Lower leg skin (tissue), 3 donors: ENCODE data around the gene FDXR.
A peak's percentile ranks its signal among the peaks of the same experiment; 100 is the strongest.

ENCODE experiments used
- CTCF ChIP-seq, 3 donors: fragments of 450-650 bp; IDR thresholded peaks; one replicate each; pipeline ENCODE4 v1.5.1; 2016; ENCODE audit warnings: antibody characterized with exemption in 3 of 3, mild to moderate bottlenecking in 3 of 3, moderate library complexity in 2 of 3
- POLR2A ChIP-seq, 2 donors: fragments of 450-650 bp; IDR thresholded peaks; one replicate each; pipeline ENCODE4 v1.6.1; 2016 to 2017; ENCODE audit warnings: antibody characterized with exemption in 2 of 2, mild to moderate bottlenecking in 1 of 2, moderate library complexity in 1 of 2

GRCh38 chr17:74916851-74917199 lies 44.0 kb upstream of the FDXR start:
- TF ChIP-seq CTCF (IDR thresholded peaks at IDR 0.05): peak in 1 of 3 donors; percentile 21
- TF ChIP-seq POLR2A (IDR thresholded peaks at IDR 0.05): no peak
